Stimulated activated CD4-positive, alpha-beta T cell treated with anti-CD3 and anti-CD28 coated beads, Interleukin-2, amount 100 ng/mL, for 4 hours (primary cell): ENCODE data around the gene CCDC187.
"Not testable (repeated sequence)": the region's sequence is repeated elsewhere in the genome, so short reads cannot be mapped to it uniquely, and the experiment has no call there.

Experiments used
- DNase-seq: peaks from one replicate; pipeline ENCODE4 v3.0.0-alpha.2; 2020; ENCODE audit warnings: low read depth

The CCDC187 gene

GRCh38 chr9:136326761-136327303, 22.9 kb upstream of the CCDC187 start:
- no peak for DNase-seq

- no peak for DNase-seq
Measured at GRCh38 chr9:136326061-136326760, 22.3 kb upstream of the CCDC187 start.

GRCh38 chr9:136325358-136325757, 21.5 kb upstream of the CCDC187 start:
- no peak for DNase-seq

GRCh38 chr9:136324501-136325300, 20.8 kb upstream of the CCDC187 start:
- no peak for DNase-seq

GRCh38 chr9:136323371-136323789, 19.5 kb upstream of the CCDC187 start:
- no peak for DNase-seq

GRCh38 chr9:136322756-136323330, 18.9 kb upstream of the CCDC187 start:
- DNase-seq = no peak

GRCh38 chr9:136321561-136321960, 17.7 kb upstream of the CCDC187 start:
- DNase-seq = no peak

GRCh38 chr9:136320972-136321371, 17.1 kb upstream of the CCDC187 start:
- DNase-seq = not testable (repeated sequence)

- DNase-seq = not testable (repeated sequence)
Measured at GRCh38 chr9:136319955-136320354, 16.1 kb upstream of the CCDC187 start.

GRCh38 chr9:136319244-136319643, 15.3 kb upstream of the CCDC187 start:
- not testable (repeated sequence) for DNase-seq

- DNase-seq = no peak
Measured at GRCh38 chr9:136318776-136319241, 14.9 kb upstream of the CCDC187 start.

- no peak for DNase-seq
Measured at GRCh38 chr9:136318111-136318775, 14.3 kb upstream of the CCDC187 start.

GRCh38 chr9:136317695-136318094, 13.8 kb upstream of the CCDC187 start:
- no peak for DNase-seq

- no peak for DNase-seq
Measured at GRCh38 chr9:136316896-136317676, 13.2 kb upstream of the CCDC187 start.

GRCh38 chr9:136316271-136316751, 12.4 kb upstream of the CCDC187 start:
- no peak for DNase-seq

GRCh38 chr9:136314944-136315343, 11.1 kb upstream of the CCDC187 start:
- DNase-seq = no peak

GRCh38 chr9:136314056-136314416, 10.1 kb upstream of the CCDC187 start:
- no peak for DNase-seq

GRCh38 chr9:136313111-136314055, 9.5 kb upstream of the CCDC187 start:
- DNase-seq = no peak

GRCh38 chr9:136312436-136312835, 8.5 kb upstream of the CCDC187 start:
- peak; percentile 44 for DNase-seq

GRCh38 chr9:136312009-136312375, 8.1 kb upstream of the CCDC187 start:
- DNase-seq = no peak
